Embryonic facial prominence (tissue), 1 donor: ENCODE measurements around the gene ABCC5.
A peak's percentile ranks its signal among the peaks of the same experiment; 100 is the strongest.
"Not testable (repeated sequence)": the region's sequence is repeated elsewhere in the genome, so short reads cannot be mapped to it uniquely, and the experiment has no call there.

ENCODE experiments used
- DNase-seq: peaks from one replicate; pipeline ENCODE4 v3.0.0-alpha.2; 2016; ENCODE audit errors: extremely low spot score

Gene ABCC5

DNA sequence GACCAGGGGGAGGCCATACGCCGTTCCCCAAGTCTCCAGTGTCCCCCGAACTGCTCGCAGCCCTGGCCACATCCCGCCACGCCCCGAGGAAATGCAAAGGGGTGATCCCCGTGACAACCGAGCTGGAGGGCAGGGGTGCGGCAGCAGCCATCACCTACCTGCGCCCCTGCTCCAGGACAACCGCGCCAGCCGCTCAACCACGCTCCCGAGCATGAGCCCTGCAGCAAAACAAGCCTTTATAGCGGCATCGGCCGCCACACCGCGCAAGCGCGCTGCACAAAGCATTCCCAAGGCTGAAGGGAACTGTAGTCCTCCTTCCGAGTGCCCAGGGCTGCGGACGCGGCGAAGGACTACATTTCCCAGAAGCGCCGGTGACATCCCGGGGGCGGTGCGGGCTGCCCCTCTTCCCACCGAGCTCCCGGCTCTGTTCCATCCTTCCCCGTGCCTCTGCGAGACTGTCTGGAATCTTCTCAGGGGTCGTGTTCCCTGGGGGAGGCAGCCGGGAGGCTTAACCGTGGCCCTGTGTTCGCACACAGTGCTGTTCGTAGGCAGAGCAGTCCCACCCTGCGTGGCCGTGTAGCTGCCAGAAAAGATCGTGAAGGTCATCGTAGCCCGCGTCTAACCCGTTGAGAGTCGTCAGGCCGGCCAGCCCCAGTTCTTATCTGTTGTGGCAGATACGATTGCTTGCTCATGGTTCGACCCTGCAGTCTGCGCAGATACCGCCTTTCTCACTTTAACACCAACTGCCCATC is at the start of gene ABCC5:
Gene ABCC5 (minus strand): TSS at position 213 of the 752 bp plus-strand sequence. CDS start 3,492 bp downstream, outside the sequence.
- peak; percentile 85 for DNase-seq

DNA sequence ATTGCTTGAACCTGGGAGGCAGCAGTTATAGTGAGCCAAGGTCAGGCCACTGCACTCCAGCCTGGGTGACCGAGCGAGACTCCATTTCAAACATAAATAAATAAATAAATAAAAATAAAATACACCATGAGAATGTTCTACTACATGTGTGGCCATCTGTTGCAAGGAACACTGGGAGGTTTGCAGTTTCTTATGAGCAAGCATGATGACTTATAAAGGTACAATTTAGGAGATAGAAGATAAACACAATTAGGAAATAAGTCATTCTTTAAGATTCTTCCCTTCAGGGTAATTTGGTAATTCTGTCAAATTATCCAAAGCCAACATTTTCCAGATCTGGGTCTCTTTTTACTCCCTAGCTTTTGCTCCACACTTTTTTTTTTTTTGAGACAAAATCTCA is 48.5 kb upstream of the ABCC5 start:
- no peak for DNase-seq

DNA sequence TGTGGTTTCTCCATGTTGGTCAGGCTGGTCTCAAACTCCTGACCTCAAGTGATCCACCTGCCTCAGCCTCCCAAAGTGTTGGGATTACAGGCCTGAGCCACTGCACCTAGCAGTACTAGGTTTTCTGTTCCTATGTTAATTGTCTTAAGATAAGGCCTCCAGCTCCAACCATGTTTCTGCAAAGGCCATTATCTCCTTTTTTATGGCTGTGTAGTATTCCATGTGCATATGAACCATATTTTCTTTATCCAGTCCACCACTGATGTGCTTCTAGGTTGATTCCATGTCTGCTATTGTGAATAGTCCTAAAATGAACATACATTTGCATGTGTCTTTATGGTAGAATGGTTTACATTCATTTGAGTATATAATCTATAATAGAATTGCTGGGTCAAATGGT is 45.0 kb upstream of the ABCC5 start:
- DNase-seq: no peak

DNA sequence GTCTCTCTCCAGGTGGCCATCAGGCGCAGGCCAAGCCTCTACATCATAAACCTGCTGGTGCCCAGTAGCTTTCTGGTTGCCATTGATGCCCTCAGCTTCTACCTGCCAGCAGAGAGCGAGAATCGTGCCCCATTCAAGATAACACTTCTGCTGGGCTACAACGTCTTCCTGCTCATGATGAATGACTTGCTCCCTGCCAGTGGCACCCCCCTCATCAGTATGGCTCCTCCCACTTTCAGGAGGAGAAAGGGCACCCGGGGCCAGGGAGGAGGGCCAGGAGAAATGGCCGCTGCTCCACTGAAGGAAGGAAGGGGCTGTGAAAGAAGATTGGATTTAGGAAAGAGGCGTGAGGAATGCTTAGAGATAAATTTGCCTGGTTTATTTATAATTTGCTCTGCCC is 41.7 kb upstream of the ABCC5 start:
- no peak for DNase-seq

DNA sequence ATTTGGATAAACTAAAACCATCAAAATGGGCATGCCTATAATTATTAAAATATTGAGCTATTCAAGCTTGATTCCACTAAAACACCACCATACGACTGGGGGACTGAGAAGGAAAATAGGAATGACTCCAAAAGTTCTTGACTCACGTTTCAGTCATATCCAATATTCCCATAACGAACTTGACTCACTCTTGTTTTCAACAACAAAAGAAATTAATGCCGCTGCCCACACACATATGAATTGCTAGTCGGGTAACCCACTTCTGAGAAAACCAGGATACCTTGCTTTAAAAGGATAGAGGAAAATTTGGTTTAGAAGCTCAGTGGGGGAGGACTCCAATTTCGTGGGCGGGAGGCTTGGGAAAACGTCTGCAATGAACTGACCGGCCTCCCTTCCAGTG is 40.3 kb upstream of the ABCC5 start:
- no peak for DNase-seq

DNA sequence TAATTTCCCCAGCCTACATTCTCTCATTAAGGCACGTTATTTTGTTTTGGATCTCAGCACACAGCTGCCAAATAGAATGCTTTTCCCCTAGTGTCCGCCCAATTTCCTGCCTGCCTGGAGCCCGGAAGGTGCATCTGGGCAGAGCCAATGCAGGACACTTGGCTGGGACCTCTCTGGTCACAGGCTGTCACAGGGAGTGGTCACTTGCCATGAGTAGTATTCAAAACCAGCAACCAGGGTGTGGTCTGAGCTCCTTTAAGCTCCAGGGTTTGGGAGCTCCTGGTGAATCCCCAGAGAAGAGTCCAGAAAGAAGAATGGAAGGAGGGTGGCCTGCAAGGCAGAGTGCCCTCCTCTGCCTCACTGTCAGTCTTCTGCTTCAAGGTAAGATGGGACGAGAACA is 35.1 kb upstream of the ABCC5 start, which contains the start of gene HTR3C:
Gene HTR3C (plus strand): TSS at position 281 of the 400 bp plus-strand sequence. CDS start 34 bp downstream, at position 315.
- DNase-seq: no peak

DNA sequence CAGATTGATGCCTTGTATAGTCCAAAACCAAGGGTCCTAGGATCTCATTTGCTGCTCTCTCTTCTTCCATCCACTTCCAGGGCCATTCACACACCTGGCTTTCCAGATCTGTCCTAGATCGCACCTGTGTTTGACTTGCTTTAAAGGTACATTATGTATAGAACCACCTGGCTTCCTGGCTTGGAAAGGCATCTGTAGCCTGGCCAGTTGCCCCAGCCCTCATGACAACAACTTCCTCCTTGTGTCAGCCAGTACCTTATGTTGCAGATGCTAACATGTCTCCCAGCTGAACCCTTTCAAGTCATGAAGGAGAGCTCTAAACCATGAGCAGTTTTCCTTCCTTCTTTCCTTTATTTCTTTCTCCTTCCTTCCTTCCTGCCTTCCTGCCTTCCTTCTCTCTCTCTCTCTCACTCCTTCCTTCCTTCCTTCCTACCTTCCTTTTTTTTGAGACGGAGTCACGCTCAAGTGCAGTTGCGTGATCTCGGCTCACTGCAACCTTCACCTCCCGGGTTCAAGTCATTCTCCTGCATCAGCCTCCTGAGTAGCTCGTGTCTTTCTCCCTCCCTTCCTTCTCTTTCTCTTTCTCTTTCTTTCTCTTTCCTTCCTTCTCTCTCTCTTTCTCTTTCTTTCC is 32.6 kb upstream of the ABCC5 start:
- DNase-seq: no peak

DNA sequence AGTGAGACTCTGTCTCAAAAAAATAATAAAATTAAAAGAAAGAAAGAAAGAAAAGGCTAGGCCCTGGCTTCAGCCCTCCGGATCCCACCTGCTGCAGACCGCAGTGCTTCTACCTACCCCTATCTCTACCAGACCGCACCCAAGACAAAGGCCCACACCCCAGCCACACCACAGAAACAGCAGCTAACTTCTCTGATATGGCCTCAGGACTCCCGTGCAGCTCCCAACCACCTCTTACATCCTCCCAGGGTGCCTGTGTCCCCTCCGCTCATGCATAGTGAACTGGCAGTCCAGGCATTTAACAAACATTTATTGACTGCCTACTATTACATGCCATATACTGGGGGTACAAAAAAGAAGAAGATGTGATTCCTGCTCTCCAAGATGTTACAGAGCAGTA is 28.3 kb upstream of the ABCC5 start:
- DNase-seq: no peak

DNA sequence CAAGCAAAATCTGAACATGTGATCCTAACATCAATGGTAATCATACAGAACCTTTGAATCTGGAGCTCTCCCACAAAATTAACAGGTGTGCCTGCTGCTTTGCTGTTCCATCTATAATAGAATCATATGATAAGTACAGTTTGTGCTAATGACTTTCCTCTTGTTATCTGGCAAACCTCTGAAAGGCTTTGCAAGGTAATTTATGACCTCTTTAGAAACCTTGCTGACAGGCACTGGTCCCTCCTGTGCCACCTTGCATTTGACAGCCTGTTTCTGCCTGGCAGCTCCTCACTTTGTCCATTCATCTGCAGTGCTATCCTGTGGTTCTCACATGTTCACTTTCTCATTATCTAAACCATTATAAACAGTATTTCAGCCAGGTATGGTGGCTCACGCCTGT is 24.9 kb upstream of the ABCC5 start:
- no peak for DNase-seq

DNA sequence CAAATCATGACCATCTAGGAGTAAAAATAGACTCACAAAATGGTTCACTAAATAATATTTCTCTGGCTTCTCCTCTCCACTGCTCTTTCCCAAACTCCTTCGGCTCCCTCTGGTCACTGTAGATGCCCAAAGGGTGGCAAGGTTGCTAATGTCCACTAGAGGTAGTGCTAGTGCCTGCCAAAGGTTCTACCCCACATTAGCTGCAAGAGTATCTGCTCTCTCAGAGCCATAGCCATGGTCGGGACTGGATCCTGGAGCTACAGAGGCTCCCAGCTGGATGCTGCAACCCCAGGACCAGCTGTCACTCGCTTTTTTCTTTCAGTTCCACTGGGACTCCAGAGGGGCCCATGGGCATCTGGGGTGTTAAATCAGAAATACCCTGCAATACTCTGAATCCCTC is 22.3 kb upstream of the ABCC5 start:
- DNase-seq: no peak

DNA sequence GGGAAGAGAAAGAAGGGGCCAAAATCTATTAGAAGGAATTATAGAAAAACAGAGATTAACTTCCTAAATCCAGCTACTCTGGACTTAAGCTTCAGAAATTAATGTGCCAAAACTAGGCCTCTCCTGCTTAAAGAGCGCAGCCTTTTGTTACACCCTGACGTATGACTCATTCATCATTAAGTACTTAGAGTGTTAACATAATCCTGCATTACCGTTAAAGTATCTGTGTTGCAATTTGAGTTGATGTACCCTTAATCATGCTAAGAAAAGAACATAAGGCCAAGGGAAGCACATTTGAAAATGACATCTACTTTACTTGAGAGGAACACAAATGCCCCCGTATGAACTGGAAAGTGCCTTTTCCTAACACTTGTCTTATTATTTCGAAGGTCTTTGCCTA is 21.7 kb upstream of the ABCC5 start:
- DNase-seq: no peak

DNA sequence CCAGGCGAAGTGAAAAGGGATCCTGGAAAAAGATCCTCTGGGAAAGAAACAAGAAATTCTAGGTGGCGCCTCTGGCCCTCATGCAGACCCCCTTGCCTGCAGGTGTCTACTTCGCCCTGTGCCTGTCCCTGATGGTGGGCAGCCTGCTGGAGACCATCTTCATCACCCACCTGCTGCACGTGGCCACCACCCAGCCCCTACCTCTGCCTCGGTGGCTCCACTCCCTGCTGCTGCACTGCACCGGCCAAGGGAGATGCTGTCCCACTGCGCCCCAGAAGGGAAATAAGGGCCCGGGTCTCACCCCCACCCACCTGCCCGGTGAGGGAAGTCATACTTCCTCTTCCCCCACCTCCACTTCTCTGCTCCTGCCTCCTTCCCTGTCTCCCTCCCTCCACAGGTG is 20.6 kb upstream of the ABCC5 start:
- not testable (repeated sequence) for DNase-seq

DNA sequence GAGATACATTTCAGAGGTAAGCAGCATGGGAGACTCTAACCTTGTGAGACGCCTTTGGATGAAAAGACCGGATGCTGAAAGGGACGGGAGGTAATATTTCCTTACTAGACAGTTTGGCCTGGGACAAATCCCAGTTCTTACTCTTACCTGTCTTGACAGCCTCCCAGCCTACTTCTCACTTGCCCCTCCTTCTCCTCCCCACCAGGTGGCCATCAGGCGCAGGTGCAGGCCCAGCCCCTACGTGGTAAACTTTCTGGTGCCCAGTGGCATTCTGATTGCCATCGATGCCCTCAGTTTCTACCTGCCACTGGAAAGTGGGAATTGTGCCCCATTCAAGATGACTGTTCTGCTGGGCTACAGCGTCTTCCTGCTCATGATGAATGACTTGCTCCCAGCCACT is 20.1 kb upstream of the ABCC5 start:
- no peak for DNase-seq

DNA sequence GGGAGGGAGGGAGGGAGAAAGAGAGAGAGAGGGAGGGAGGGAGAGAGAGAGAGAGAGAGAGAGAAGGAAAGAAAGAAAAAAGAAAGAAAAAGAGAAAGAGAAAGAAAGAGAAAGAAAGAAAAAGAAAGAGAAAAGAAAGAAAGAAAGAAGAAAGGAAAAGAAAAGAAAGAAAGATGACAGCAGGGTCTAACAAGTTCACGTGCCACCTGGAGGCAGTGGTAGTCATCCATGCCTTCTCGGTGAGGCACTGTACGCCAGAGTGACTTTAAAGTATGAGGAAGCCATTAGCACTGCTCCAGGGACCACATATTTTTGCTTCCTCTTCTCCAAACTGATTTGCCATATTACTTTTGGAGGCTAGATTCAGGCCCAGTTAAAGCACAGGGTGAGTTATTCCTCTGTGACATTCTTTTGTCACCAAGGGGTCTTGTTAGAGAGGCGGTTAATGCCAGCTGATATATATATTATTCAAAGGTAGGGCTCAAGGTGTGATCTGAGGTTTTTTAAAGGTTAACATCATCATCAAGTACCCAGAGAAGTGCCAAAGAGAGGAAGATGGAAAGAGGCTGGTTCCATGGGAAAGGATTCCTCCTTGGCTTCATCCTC is 13.6 kb upstream of the ABCC5 start, which contains the start of gene HTR3D:
Gene HTR3D (plus strand): TSS at position 556 of the 606 bp plus-strand sequence. CDS start 0 bp downstream, at position 556.
- no peak for DNase-seq

DNA sequence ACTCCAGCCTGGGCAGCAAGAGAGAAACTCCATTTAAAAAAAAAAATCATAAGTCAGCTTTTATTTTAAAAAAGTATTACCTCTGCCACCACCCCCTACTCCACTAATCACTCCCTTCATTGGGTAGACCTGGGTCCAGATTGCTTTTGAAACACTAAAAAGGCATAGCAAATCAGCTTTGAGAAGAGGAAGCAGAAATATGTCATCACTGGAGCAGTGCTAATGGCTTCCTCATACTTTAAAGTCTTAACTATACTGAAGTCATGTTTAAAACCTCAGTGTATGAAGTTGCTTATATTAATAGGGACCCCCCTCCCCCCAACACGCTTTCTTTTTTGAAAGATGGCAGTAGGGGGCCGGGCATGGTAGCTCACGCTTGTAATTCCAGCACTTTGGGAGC is 12.9 kb upstream of the ABCC5 start:
- no peak for DNase-seq

DNA sequence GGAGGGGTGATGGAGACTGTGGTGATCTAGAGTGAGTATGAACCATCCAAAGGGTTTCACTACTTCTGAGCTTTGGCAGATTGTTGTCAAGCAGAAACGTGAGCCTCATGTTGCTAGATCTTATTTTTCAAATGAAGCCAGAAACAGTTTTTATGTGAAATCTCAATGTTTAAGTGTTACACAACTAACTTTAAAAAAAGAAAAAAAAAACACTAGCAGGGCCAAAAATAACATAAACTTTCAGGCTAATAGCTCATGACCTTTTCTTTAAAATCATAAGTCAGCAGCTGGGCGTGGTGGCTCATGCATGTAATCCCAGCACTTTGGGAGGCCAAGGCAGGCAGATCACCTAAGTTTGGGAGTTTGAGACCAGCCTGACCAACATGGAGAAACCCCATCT is 11.8 kb upstream of the ABCC5 start:
- DNase-seq: no peak

DNA sequence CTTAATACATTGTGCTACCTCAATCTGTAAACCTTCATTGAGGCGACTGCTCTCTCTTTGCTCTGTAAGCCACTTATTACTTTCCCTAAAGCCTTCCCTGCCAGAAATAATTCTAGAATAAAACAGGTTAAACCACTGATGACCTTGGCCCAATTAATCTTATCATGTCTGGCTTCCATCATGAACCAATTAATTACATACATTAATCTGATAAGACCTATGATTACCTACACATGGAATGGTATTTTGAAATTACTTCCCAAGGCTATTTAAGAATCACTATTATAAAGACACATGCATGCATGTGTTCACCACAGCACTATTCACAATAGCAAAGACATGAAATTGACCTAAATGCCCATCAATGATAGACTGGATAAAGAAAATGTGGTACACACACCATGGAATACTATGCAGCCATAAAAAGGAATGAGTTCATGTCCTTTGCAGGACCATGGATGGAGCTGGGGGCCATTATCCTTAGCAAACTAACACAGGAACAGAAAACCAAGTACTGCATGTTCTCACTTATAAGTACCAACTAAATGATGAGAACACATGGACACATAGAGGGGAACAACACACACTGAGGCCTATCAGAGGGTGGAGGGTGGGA is 10.7 kb upstream of the ABCC5 start:
- DNase-seq: not testable (repeated sequence)

DNA sequence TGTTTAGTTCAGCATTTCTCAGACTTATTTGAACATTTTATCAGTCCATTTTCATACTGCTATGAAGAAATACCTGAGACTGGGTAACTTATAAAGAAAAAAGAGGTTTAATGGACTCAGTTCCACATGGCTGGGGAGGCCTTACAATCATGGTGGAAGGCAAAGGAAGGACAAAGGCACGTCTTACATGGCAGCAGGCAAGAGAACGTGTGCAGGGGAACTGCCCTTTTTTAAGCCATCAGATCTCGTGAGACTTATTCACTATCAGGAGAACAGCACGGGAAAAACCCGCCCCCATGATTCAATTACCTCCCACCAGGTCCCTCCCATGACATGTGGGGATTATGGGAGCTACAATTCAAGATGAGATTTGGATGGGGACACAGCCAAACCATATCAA is 7.6 kb upstream of the ABCC5 start:
- DNase-seq: not testable (repeated sequence)

DNA sequence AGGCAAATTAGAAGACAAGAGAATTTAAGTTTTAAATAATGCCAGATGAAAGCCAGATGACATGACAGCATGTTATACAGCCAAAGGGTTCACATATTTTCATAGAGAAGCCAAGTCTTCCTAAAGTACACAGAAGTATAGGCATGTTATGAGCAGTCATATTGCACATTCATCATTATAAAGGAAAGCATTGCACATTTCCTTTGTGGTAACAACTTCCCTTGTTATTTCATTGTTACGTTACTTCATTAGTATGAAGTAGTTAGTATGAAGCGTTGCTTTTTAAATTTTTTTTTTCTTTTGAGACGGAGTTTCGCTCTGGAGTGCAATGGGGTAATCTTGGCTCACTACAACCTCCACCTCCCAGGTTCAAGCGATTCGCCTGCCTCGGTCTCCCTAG is 4.6 kb upstream of the ABCC5 start:
- no peak for DNase-seq

DNA sequence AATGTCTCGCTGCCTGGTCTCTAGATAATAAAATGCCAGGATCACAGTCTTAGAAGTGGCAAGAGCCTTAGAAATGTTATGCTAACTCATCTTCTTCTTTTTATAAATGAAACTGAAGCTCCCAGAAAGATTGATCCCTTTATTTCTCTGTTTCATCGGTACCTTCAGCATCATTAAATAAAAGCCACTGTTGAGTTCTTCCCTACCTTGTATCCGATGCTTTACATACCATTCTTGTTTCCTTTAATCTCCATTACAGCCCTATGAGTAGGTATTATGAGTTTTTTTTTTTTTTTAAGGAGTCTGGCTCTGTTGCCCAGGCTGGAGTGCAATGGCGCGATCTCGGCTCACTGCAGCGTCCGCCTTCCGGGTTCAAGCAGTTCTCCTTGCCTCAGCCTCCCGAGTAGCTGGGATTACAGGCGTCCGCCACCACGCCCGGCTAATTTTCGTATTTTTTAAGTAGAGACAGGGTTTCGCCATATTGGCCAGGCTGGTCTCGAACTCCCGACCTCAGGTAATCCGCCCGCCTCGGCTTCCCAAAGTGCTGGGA is 815 bp upstream of the ABCC5 start:
- no peak for DNase-seq

DNA sequence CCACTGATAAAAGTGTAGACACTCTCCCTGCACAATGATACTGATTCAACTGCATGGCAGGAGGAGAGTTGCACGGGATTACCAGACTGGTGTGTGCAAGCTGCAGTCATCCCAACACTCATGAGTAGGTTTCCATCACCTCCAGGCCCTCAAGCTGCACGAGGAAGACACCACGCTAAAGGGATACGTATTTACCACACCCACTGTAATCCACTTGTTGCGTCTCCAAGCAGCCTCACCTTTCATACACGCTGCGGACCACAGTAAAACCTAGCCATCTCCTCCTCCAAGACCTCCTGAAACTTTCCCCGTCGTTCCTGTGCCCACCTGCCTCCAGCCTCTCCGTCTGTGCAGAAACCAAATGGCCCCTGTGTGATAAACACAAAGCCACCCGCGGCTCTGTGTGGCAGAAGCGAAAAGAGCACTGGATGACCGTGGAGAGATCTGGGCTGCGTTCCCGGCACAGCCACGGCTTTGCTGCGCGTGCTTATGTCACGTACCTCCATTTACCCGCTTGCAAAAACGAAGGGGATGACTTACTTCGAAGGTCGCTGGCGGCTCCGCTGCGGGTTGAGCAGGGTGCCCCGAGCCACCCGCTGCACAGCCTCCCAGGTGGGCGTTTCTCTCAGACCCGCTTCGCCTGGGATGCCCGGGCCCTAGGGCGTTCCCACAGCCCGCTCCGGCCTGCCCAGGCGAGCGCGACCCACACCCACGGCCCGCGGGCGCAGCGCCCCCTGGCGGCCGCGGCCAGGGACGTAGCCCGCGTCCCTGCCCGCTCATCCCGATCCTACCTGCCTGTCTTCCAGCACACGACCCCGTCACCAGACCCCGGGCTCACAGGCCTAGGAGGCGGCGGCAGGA is 643 bp downstream of the ABCC5 start:
- DNase-seq: peak; percentile 64
